ENCODE data around the gene DBH.

- TF ChIP-seq, protein P1, sequence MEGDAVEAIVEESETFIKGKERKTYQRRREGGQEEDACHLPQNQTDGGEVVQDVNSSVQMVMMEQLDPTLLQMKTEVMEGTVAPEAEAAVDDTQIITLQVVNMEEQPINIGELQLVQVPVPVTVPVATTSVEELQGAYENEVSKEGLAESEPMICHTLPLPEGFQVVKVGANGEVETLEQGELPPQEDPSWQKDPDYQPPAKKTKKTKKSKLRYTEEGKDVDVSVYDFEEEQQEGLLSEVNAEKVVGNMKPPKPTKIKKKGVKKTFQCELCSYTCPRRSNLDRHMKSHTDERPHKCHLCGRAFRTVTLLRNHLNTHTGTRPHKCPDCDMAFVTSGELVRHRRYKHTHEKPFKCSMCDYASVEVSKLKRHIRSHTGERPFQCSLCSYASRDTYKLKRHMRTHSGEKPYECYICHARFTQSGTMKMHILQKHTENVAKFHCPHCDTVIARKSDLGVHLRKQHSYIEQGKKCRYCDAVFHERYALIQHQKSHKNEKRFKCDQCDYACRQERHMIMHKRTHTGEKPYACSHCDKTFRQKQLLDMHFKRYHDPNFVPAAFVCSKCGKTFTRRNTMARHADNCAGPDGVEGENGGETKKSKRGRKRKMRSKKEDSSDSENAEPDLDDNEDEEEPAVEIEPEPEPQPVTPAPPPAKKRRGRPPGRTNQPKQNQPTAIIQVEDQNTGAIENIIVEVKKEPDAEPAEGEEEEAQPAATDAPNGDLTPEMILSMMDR (IDR thresholded peaks at IDR 0.05): no peak
- TF ChIP-seq POLR2A (IDR thresholded peaks at IDR 0.05) (no peak), EP300 (IDR thresholded peaks at IDR 0.05) (no peak)
Observed at GRCh38 chr9:133587051-133587450, 49.1 kb upstream of the DBH start.

Measured in sigmoid colon (tissue), 4 donors.